ENCODE data around the gene TIGD2.

The TIGD2 gene

DNA sequence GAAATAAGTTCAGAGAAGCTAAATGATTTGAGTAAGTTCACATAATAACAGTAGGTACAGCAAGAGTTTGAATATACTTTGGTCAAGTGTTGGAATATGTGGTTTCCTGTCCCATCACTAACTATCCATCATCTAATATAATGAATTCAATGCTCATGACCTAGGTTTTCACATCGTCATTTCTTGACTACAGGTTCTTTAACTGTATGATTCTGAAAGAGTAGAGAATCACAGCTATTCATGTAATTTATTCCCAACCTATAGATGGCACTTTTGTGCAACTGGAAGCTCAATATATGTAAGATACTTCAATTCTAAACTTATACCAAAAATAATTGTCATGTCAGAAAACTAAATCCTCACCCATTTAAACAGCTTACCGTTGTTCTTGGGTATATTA is 53.1 kb downstream of the TIGD2 start:
- no peak for DNase-seq

All from bone marrow (tissue), 2 donors.